OCI-LY7 (cell line): ENCODE results near the gene CLCN6.

Source experiments
- CTCF ChIP-seq: fragments of 200-600 bp; sonication (generic); conservative IDR thresholded peaks from 2 replicates; pipeline ENCODE4 v1.5.1; 2014; ENCODE audit warnings: mild to moderate bottlenecking, antibody characterized with exemption, low read length, moderate library complexity, mixed read lengths
- EZH2phosphoT487 ChIP-seq: fragments of 200-600 bp; sonication (generic); IDR thresholded peaks from 2 replicates; pipeline ENCODE4 v1.6.1; 2018; ENCODE audit warnings: low read depth, borderline replicate concordance, mild to moderate bottlenecking, mixed run types, antibody characterized with exemption, low read length, moderate library complexity, mixed read lengths

- TF ChIP-seq CTCF (no peak), EZH2phosphoT487 (no peak)
Measured at GRCh38 chr1:11869104-11869503, 63.1 kb downstream of the CLCN6 start.
